ENCODE results near the gene CACNA1G.

Gene CACNA1G

DNA sequence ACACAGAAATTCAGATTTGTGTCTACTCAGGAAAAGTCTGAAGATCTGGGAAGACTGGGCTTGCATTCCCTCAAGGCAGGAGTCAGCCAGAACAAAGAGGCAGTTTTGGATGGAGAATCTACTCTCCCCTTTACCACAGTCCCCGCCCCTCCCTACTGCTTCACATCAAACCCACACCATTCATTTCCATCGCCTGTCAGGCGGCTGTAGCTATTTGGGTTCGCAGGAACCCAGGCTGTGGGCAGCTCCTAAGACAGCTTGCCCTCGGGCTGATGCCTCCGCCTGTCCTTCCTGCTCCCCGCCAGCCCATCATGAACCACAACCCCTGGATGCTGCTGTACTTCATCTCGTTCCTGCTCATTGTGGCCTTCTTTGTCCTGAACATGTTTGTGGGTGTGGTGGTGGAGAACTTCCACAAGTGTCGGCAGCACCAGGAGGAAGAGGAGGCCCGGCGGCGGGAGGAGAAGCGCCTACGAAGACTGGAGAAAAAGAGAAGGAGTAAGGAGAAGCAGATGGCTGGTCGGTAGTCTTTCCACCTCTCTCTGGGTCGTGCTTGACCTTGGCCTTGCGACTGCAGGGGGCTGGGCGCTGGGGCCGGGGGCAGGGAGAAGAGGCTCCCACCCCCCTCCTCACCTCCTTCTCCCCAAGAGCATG is 47.1 kb downstream of the CACNA1G start:
- TF ChIP-seq, protein P1, sequence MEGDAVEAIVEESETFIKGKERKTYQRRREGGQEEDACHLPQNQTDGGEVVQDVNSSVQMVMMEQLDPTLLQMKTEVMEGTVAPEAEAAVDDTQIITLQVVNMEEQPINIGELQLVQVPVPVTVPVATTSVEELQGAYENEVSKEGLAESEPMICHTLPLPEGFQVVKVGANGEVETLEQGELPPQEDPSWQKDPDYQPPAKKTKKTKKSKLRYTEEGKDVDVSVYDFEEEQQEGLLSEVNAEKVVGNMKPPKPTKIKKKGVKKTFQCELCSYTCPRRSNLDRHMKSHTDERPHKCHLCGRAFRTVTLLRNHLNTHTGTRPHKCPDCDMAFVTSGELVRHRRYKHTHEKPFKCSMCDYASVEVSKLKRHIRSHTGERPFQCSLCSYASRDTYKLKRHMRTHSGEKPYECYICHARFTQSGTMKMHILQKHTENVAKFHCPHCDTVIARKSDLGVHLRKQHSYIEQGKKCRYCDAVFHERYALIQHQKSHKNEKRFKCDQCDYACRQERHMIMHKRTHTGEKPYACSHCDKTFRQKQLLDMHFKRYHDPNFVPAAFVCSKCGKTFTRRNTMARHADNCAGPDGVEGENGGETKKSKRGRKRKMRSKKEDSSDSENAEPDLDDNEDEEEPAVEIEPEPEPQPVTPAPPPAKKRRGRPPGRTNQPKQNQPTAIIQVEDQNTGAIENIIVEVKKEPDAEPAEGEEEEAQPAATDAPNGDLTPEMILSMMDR (IDR thresholded peaks at IDR 0.05; ENCODE audit: low read depth, low read length): no peak
- DNase-seq (ENCODE audit: extremely low read depth, low read depth): no peak

DNA sequence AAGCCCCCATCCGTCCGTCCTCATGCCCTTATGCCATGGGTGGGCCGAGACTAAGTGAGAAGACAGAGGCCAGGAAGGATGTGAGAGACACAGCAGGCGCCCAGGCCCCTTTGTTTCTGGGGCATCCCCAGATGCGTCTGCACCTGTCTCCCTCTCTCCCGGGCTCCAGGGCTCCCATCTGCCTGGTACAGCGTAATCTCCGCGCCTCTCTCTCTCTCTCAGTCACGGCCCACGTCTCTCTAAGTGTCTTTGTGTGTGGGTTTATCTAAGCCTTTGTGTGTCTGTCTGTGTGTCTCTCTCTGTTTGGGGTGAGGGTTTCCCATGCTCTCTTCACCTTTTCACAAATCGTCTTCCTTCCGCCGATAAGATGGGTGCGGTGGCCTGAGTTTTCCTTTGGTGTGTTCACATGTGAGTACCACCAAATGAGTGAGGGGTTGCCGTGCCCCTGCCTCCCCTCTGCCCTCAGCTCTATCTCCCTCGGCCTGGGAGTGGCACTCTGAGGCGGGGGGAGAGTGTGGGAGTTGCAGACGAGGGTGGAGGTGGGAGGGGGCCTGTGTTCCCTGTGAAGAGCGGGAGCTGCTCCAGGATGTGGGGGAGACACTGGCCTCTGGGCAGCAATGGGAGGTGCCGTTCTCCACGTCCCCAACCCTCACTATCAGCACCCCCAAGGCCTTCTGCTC is 48.3 kb downstream of the CACNA1G start:
- no peak for DNase-seq (ENCODE audit: extremely low read depth, low read depth)
- TF ChIP-seq, protein P1 (IDR thresholded peaks at IDR 0.05; ENCODE audit: low read depth, low read length): no peak

DNA sequence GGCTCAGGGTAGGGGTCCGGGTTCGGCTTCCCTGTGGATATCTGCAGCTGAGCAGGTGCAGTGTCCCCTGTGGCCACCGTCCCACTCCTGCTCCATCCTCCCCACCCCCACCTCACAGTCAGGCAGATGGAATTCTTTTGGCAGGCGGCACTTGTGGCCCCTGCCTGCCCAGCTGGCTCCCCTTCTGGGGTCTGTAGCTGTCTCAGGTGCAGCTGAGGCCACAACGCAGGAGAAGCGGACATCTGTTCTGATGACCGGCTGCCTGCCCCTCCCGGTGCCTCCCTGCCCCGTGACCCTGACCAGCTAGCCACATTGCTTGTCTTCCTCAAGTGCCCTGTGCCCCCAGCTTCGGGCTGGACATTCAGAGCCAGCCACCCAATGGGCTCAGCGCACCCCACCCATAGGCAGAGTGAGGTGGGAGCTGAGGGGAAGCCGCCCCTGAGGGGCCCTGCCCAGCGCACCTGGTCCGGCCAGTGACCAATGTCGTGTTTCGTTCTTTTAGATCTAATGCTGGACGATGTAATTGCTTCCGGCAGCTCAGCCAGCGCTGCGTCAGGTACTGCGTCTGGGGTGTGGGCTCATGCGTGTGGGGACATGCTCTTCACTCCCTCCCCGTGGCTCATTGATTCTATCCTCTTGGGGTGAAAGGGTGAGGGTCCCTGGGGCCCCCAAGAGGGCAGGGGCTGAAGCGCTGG is 49.0 kb downstream of the CACNA1G start:
- DNase-seq (ENCODE audit: extremely low read depth, low read depth): no peak
- TF ChIP-seq, protein P1 (IDR thresholded peaks at IDR 0.05; ENCODE audit: low read depth, low read length): no peak

DNA sequence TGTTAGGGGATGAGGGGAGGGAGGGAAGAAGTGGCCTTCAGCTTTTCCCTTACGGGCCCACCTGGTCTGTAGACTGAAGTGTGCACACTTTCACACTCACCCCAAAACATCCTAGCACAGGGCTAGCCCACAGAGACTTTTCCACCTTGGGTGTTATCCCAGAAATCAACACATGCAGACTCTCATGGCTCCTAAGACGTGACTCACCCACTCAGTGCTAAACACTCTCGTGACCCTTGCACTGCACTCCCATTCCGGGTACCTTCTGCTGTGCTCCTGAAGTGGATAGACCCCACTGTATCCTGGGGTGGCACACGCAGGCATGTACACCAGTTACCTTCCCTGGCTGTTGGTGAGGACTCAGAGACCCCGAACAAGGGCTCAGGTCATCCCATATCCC is 51.1 kb downstream of the CACNA1G start:
- TF ChIP-seq, protein P1 (IDR thresholded peaks at IDR 0.05; ENCODE audit: low read depth, low read length): no peak
- no peak for DNase-seq (ENCODE audit: extremely low read depth, low read depth)

DNA sequence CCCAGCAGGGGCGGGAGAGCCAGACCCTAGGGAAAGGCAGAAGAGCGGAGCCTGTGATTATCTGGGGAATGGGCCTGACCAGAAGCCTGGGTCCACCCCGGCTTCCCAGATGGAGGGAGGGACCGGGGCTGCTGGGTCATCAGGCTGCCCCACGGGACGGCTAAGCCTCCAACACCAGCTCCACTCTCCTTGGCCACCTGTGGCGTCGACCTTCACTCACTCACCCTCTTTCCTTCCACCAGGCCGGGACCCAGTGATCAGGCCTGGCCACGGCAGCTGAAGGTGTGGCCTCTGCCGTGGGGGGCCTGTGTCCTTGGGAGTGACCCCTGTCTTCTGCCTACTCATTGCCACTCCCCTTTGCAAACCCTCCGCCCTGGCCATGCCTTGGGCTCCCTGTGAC is 51.8 kb downstream of the CACNA1G start:
- TF ChIP-seq, protein P1 (IDR thresholded peaks at IDR 0.05; ENCODE audit: low read depth, low read length): no peak
- DNase-seq (ENCODE audit: extremely low read depth, low read depth): no peak

DNA sequence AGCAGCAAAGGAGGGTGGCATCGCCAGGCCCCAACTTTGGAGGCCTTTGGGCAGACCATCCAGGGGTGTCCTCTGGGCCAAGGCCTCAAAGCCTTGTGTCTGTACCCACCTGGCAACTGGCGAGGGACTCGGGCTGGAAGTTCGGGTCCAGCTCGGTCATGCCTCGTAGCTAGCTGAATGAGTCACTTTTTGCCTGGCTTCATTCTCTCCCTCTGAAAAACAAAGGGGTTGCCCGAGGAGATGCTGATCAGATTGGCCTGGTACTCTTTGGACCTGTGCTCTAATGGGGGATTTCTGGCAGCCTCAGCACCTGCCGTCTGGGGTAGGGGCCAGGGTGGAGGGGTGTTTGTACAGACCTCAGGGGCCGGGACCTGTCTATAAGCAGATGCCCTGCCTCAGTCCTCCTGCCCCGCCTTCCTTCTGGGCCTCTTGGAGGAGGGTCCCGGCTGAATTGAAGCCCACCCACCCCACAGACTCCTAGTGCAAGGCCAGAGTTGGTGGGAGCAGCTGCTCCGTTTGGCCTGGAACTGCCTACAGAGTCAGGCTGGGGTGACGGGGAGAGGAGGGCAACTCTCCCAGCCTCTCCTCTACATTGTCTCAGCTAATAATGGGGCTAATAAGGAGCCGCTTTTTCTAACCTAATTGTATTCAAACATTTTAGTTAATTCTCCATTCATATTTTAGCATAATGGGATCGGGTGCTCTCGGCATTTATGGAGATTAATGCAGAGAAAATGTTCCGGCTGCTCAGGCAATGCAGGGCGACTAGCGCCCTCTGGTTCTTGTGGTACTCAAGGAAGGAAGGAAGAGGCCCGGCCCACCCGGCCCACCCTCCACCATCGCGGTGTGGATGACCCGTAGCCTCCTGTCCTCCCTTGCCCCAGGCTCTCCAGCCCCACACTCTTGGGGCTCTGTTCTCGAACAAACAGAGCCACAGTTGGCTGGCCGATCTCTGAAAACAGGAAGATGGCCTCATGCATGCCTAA is 52.8 kb downstream of the CACNA1G start:
- TF ChIP-seq, protein P1 (IDR thresholded peaks at IDR 0.05; ENCODE audit: low read depth, low read length): peak; percentile 9

More for the DNA sequence above, 52.8 kb downstream of the CACNA1G start:
- no peak for DNase-seq (ENCODE audit: extremely low read depth, low read depth)

Measured in AG09319 (cell line).